Right atrium auricular region (tissue), 2 donors: ENCODE measurements around the gene CPO. TPM values are rescaled to one million over a fixed set of nuclear protein-coding genes. Genes with fewer than 3 reads are reported as not detected.

Source experiments
- DNase-seq: peaks from one replicate; pipeline ENCODE4 v3.0.0-alpha.2; 2019; ENCODE audit warnings: low spot score
- H3K27ac ChIP-seq, 2 donors: fragments of 200-600 bp; sonication (generic); 1 replicate in 1 of 2; 2 replicates in 1 of 2; pipeline ENCODE4 v1.5.1; 2016 to 2019
- H3K27me3 ChIP-seq, 2 donors: fragments of 200-600 bp; sonication (generic); one replicate each; pipeline versions ENCODE4 v1.5.1 to v1.6.0; 2017 to 2019
- H3K36me3 ChIP-seq: fragments of 200-600 bp; sonication (generic); one replicate; pipeline ENCODE4 v1.5.1; 2016
- H3K4me1 ChIP-seq, 2 donors: fragments of 200-600 bp; sonication (generic); one replicate each; pipeline versions ENCODE4 v1.5.1 to v1.6.0; 2017 to 2019
- H3K4me3 ChIP-seq, 2 donors: fragments of 200-600 bp; sonication (generic); 1 replicate in 1 of 2; 2 replicates in 1 of 2; pipeline ENCODE4 v1.5.1; 2017 to 2019; ENCODE audit warnings: mild to moderate bottlenecking in 1 of 2, moderate library complexity in 1 of 2
- H3K9me3 ChIP-seq, 2 donors: fragments of 200-600 bp; sonication (generic); one replicate each; pipeline ENCODE4 v1.5.1; 2019
- total RNA-seq, 2 donors: library from RNA; depleted of rRNA; stranded (reverse); fragments of >200 nt; gene quantifications; one replicate each; pipeline ENCODE4 v1.1.0, GENCODE V29; 2016
- TF ChIP-seq, protein P1 (sequence below), 2 donors: fragments of 200-600 bp; sonication (generic); IDR thresholded peaks; one replicate each; pipeline ENCODE4 v1.5.1; 2019; ENCODE audit warnings: antibody characterized with exemption in 2 of 2

CPO gene
- total RNA-seq, 2 donors from 2014 or later = not detected

DNA sequence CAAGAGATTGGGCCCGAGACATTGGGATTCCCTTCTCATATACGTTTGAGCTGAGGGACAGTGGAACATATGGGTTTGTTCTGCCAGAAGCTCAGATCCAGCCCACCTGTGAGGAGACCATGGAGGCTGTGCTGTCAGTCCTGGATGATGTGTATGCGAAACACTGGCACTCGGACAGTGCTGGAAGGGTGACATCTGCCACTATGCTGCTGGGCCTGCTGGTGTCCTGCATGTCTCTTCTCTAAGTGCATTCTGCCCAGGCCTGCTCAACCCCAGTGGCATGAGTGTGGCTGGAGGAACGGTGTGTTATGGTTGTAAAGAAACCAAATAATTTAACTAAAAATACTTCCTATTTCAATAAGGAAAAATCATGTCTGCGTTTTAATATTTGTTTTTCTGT, 29.9 kb downstream of the CPO start:
- Histone ChIP-seq H3K27me3 (no peaks in the 10 kb centered on the region), H3K4me3 (no peak overlapping the region), H3K36me3 (no peaks in the 10 kb centered on the region), H3K27ac (no peak overlapping the region), H3K9me3 (no peaks in the 10 kb centered on the region), H3K4me1 (no peaks in the 10 kb centered on the region)
- no peak for DNase-seq
- TF ChIP-seq, protein P1, sequence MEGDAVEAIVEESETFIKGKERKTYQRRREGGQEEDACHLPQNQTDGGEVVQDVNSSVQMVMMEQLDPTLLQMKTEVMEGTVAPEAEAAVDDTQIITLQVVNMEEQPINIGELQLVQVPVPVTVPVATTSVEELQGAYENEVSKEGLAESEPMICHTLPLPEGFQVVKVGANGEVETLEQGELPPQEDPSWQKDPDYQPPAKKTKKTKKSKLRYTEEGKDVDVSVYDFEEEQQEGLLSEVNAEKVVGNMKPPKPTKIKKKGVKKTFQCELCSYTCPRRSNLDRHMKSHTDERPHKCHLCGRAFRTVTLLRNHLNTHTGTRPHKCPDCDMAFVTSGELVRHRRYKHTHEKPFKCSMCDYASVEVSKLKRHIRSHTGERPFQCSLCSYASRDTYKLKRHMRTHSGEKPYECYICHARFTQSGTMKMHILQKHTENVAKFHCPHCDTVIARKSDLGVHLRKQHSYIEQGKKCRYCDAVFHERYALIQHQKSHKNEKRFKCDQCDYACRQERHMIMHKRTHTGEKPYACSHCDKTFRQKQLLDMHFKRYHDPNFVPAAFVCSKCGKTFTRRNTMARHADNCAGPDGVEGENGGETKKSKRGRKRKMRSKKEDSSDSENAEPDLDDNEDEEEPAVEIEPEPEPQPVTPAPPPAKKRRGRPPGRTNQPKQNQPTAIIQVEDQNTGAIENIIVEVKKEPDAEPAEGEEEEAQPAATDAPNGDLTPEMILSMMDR (IDR thresholded peaks at IDR 0.05) = no peak

DNA sequence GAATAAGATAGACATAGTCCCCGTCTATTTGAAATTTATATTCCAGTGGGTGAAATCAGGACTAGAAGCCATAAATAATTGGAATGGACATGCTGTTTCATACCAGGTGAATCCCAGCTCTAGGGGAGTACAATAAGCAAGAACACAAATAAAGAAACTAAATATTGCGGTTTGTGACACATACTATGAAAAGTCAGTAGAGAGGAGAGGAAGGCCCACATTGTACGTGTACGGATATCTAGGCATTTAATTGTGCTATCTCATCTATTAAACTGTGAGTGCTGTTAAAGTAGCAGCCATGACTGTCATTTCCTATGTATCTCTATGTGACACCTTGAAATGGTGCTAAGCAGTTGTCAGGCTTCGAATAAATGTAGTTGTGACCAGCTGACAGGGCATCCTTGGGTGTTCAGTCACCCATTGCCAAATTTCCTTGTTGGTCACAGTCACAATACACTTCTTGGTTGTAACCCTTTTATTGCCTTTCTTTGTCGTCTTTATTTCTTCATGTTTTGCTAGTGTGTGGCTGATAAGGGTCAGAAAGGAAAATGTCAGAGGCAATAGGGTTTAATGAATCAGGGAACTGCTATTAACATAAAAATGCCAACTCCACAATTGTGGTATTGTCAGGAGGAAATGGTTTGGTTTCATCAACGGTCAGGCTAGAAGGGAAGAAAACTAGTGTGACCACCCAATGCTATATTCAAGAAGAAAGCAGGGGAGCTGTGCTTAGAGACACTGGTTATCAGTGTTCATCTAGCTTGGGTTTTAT, 31.5 kb downstream of the CPO start:
- H3K27me3 ChIP-seq = no peaks in the 10 kb centered on the region
- H3K4me3 ChIP-seq = no peak overlapping the region
- H3K36me3 ChIP-seq = no peaks in the 10 kb centered on the region
- TF ChIP-seq, protein P1 (IDR thresholded peaks at IDR 0.05) = no peak
- no peaks in the 10 kb centered on the region for H3K4me1 ChIP-seq
- H3K9me3 ChIP-seq = no peaks in the 10 kb centered on the region
- DNase-seq = no peak
- no peak overlapping the region for H3K27ac ChIP-seq

DNA sequence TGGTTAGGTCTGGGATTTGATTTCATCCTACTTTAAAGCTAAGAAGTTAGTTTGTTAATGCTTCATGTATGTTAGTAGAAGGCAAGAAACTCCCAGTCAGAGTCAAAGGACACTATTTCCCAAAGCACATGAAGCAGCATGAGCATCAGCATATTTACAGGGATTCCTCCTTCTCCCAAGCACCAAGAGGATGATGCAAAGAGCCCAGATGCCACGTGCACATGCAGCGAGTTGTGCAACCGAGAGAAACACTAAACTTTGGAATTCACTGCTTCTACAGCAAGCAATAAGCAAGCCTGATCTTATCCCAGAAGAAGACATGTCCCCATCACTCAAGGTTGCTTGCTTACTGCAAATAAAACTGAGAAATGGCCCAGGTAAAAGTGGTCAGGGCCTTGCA, 32.5 kb downstream of the CPO start:
- H3K4me3 ChIP-seq = no peak overlapping the region
- no peaks in the 10 kb centered on the region for H3K4me1 ChIP-seq
- H3K9me3 ChIP-seq = no peaks in the 10 kb centered on the region
- TF ChIP-seq, protein P1 (IDR thresholded peaks at IDR 0.05) = no peak
- H3K27me3 ChIP-seq = no peaks in the 10 kb centered on the region
- no peak overlapping the region for H3K27ac ChIP-seq
- peak; percentile 64 for DNase-seq
- no peaks in the 10 kb centered on the region for H3K36me3 ChIP-seq

DNA sequence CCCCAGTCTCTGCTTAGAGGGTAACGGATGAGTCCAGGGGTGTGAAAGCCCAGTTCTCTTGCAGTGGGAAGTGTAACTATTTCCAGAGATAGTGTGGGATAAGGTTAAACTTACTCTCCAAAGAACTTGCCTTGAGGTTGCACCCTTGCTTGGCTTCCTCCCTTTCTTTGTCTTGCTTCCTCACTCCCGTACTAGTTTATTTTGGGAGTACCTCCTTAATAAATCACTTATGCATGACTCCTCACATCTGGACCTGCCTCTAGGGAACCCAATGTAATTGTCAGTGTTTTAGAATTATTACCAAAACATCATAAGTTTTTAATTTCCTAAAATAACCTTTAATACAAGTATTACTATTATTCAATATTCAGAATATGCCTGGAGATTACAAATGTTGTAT, 35.2 kb downstream of the CPO start:
- no peak overlapping the region for H3K4me3 ChIP-seq
- no peak overlapping the region for H3K27ac ChIP-seq
- TF ChIP-seq, protein P1 (IDR thresholded peaks at IDR 0.05) = no peak
- H3K36me3 ChIP-seq = no peaks in the 10 kb centered on the region
- no peak for DNase-seq
- no peaks in the 10 kb centered on the region for H3K4me1 ChIP-seq
- no peaks in the 10 kb centered on the region for H3K27me3 ChIP-seq
- no peaks in the 10 kb centered on the region for H3K9me3 ChIP-seq

DNA sequence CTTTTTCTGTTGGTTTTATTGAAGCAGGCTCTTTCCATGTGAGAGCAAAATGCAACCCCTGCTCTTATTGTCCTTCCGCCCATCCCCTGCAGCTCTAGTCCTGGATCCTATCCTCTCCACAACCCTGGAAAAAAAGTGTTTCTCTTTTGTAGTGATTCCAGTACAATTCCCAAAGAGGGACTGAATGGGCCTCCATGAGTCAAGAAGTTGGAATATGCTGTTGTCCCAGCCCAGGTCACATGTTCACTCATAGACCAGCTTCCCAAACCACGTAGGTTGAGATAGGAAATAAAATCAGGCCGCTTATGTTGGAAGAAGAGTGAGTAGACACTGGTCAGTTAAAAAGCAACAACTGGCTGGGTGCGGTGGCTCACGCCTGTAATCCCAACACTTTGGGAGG, 39.4 kb downstream of the CPO start:
- TF ChIP-seq, protein P1 (IDR thresholded peaks at IDR 0.05) = no peak
- Histone ChIP-seq H3K27me3 (no peaks in the 10 kb centered on the region), H3K9me3 (no peaks in the 10 kb centered on the region), H3K4me3 (no peak overlapping the region), H3K4me1 (peaks cover 0 to 15% of the 10 kb centered on the region in 2 donors), H3K27ac (no peak overlapping the region), H3K36me3 (no peaks in the 10 kb centered on the region)
- DNase-seq = no peak

DNA sequence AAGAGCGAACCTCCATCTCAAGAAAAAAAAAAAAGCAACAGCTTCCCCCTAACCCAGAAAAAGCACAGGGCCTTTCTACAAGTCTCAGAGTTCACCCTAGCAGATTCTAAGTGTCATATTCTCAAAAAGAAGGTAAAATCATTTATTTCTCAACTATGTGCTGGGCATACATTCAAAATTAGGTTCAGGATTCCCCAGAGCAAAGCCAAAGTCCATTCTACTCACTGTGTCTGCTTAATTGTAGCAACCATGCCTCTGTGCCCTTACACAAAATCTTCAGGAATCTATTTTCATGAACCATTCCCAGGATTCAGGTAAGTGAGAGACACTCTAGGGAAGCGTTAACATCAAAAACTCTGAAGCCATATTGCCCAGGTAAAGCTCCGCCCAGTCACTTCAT, 40.0 kb downstream of the CPO start:
- H3K9me3 ChIP-seq = no peaks in the 10 kb centered on the region
- H3K4me3 ChIP-seq = no peak overlapping the region
- H3K27ac ChIP-seq = no peak overlapping the region
- peaks cover 0 to 15% of the 10 kb centered on the region in 2 donors for H3K4me1 ChIP-seq
- H3K36me3 ChIP-seq = no peaks in the 10 kb centered on the region
- TF ChIP-seq, protein P1 (IDR thresholded peaks at IDR 0.05) = no peak
- DNase-seq = no peak
- H3K27me3 ChIP-seq = no peaks in the 10 kb centered on the region
